LHCN-M2 (cell line): ENCODE results near the gene ALKBH8. TPM values are rescaled to one million over a fixed set of nuclear protein-coding genes. Genes with fewer than 3 reads are reported as not detected.

Experiments
- total RNA-seq: library from RNA; depleted of rRNA; stranded (reverse); fragments of >200 nt; gene quantifications from 2 replicates; pipeline ENCODE4 v1.2.3, GENCODE V29; 2014; rRNA removed

The ALKBH8 gene
- total RNA-seq, 1 experiment from 2014 or later, result 7.9 TPM

Other genes with a start within 250 kb of the ALKBH8 start
- gene CWF19L2, start 107.9 kb downstream of the ALKBH8 start, total RNA-seq, result 8.9 and 9.4 TPM in 2 replicates
- 0.45 and 1.4 TPM in 2 replicates for gene ELMOD1, start 25.4 kb upstream of the ALKBH8 start, total RNA-seq
- not detected in 2 replicates for gene SLN, start 146.3 kb upstream of the ALKBH8 start, total RNA-seq